GM12875 (cell line): ENCODE measurements around the gene AKTIP.

Experiments
- H3K4me3 ChIP-seq: one replicate; pipeline ENCODE4 v1.5.1; 2011; ENCODE audit warnings: low read depth, low read length, control low read depth
- CTCF ChIP-seq: IDR thresholded peaks from 2 replicates; pipeline ENCODE4 v1.5.1; 2011; ENCODE audit warnings: low read depth, mild to moderate bottlenecking, control low read depth, inconsistent platforms, low read length, moderate library complexity, borderline replicate concordance; ENCODE audit not compliant: insufficient read depth

AKTIP gene

GRCh38 chr16:53446090-53446489, 56.9 kb downstream of the AKTIP start:
- H3K4me3 ChIP-seq: no peak overlapping the region
- no peak for TF ChIP-seq CTCF

DNA sequence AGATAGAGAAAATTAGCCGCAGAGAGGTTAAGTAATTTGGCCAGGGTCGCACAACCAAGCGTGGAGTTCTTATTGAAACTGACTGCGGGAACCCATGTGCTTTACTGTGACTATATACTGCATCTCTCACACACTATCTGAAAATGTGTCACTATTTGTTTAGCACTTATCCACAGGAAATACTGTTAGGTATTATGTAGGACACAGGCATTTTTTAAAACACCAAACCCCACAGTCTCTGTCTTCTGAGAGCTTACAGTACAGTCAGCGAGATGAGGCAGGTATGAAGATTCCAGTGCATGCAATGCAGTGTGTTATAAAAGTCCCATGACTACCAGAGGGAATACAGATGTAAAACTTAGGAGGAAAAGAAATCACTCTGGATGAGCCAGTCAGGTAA, 57.5 kb downstream of the AKTIP start:
- no peak for TF ChIP-seq CTCF
- H3K4me3 ChIP-seq: no peak overlapping the region
